ENCODE results near the gene GALNTL6.
A peak's percentile ranks its signal among the peaks of the same experiment; 100 is the strongest.

GALNTL6 gene

DNA sequence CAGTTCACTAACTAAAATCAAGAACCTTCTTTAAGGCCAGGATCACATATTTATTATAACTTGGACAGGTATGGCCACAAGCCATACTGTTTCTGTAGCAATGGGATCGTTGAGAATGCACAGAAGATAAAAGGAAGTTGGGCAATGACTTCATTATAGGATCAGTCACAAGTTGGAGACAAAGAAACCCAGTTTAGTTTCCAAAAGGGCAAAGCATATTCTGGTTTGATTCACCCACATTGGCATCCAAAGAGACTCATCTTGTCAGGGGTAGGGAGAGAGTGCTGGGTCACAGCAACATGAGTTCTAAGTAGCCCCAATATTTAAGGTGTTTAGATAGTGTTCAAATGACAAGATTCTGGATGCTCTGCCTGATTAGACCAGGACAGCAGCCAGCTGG lies 1038.3 kb downstream of the GALNTL6 start:
- H3K4me3 ChIP-seq (ENCODE audit: low read depth, low read length): no peak overlapping the region
- TF ChIP-seq, protein P1, sequence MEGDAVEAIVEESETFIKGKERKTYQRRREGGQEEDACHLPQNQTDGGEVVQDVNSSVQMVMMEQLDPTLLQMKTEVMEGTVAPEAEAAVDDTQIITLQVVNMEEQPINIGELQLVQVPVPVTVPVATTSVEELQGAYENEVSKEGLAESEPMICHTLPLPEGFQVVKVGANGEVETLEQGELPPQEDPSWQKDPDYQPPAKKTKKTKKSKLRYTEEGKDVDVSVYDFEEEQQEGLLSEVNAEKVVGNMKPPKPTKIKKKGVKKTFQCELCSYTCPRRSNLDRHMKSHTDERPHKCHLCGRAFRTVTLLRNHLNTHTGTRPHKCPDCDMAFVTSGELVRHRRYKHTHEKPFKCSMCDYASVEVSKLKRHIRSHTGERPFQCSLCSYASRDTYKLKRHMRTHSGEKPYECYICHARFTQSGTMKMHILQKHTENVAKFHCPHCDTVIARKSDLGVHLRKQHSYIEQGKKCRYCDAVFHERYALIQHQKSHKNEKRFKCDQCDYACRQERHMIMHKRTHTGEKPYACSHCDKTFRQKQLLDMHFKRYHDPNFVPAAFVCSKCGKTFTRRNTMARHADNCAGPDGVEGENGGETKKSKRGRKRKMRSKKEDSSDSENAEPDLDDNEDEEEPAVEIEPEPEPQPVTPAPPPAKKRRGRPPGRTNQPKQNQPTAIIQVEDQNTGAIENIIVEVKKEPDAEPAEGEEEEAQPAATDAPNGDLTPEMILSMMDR (IDR thresholded peaks at IDR 0.05; ENCODE audit: low read depth, low read length): no peak
- no peaks in the 10 kb centered on the region for H3K9me3 ChIP-seq

DNA sequence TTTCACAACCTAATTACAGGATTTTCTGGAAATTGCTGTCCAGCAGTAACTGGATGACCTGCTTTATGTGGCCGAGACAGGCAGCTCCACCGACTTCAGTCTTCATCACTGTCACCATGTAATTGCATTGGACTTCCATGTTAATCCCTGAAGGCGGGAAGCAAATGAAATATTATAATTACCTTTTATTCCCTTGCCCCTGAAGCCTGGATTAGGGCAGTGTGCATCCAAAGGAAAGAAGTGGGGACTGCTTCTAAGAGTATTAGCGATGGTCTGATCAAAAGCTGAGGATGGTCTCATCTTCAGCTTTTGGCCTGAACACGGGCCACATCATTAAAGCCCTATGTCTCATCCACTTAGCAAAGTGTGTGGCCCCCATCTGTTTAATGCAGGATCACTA lies 1043.8 kb downstream of the GALNTL6 start:
- Histone ChIP-seq H3K4me1 (no peaks in the 10 kb centered on the region), H3K36me3 (no peaks in the 10 kb centered on the region), H3K4me3 (ENCODE audit: low read depth, low read length) (no peak overlapping the region), H3K27me3 (no peaks in the 10 kb centered on the region), H3K9me3 (no peaks in the 10 kb centered on the region)
- TF ChIP-seq, protein P1 (IDR thresholded peaks at IDR 0.05; ENCODE audit: low read depth, low read length): no peak
- no peak for DNase-seq

More for the DNA sequence above, 1038.3 kb downstream of the GALNTL6 start:
- no peaks in the 10 kb centered on the region for H3K27me3 ChIP-seq
- H3K4me1 ChIP-seq: no peaks in the 10 kb centered on the region
- H3K36me3 ChIP-seq: no peaks in the 10 kb centered on the region
- DNase-seq: no peak

DNA sequence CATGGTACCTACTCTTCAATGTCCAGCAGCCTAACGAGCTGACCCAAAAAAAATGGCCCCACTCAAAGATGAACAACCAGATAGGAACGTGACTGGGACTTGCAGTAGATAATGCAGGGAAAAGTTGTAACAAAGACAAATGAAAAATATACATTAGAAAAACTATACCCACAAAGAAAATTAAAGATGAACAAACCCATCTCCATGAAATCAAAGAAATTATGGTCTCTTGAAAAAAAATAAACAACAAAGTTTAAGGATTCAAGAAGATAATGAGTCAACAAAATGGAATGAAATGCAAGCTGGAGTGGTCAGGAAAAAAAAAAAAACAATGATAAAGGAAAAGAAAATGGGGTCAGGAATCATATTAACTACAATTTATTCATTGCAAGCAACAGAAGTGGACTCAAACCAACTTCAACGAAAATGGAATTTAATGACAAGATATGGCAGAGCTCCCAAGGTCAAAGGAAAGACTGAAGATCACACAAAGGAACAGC lies 1045.6 kb downstream of the GALNTL6 start:
- Histone ChIP-seq H3K9me3 (no peaks in the 10 kb centered on the region), H3K4me1 (no peaks in the 10 kb centered on the region), H3K36me3 (no peaks in the 10 kb centered on the region), H3K27me3 (no peaks in the 10 kb centered on the region), H3K4me3 (ENCODE audit: low read depth, low read length) (no peak overlapping the region)
- TF ChIP-seq, protein P1 (IDR thresholded peaks at IDR 0.05; ENCODE audit: low read depth, low read length): no peak
- no peak for DNase-seq

DNA sequence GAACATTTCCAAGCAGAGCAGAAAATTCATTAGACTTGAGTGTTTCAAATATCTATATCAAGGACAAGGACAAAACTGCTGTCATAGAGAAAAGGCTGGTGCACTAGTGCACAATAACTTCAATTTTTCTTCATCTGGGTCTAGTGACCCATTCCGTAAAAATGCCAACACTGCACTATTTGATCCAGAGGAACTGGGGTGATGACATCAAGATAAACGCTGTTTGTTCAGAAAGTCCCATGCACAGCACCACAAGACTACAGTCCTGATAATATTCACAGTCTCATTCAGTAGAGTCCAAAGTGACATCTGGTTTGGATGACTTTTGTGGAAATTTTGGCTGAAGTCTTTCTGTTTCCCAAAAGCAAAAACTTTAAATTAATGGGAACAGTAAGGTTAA lies 1051.9 kb downstream of the GALNTL6 start:
- Histone ChIP-seq H3K4me3 (ENCODE audit: low read depth, low read length) (no peak overlapping the region), H3K4me1 (no peaks in the 10 kb centered on the region), H3K36me3 (no peaks in the 10 kb centered on the region), H3K27me3 (no peaks in the 10 kb centered on the region), H3K9me3 (no peaks in the 10 kb centered on the region)
- no peak for DNase-seq
- TF ChIP-seq, protein P1 (IDR thresholded peaks at IDR 0.05; ENCODE audit: low read depth, low read length): no peak

DNA sequence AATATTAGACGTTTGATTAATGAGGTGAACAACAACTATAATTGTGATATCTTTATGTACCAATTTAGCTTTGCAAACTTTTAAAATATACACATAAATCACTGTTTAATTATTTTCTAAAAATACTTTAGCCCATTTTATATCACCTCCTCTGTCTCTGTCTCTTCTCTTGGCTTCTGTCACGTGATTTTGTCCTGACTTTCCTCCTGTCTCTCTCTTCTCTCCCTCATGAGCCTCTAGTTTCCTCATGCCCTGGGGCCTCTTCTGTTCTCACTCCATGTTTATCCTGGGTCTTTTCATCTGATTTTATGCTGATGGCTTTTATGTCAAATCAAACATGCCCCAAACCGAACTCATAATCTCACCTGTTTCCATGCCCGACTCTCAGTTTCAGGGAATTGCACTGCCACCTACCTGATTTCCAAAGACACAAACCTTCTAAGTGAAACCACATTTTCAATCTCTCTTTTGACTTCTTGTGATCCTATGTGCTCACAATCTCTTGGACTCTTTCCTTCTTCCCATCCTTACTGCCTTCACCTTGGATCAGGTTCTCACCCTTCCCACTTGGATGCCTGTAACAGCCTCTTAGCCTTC lies 1052.4 kb downstream of the GALNTL6 start:
- TF ChIP-seq, protein P1 (IDR thresholded peaks at IDR 0.05; ENCODE audit: low read depth, low read length): 0 out of 2 replicates have a peak, but pooled peaks have one; percentile 11
- Histone ChIP-seq H3K27me3 (no peaks in the 10 kb centered on the region), H3K9me3 (no peaks in the 10 kb centered on the region), H3K4me3 (ENCODE audit: low read depth, low read length) (no peak overlapping the region), H3K36me3 (no peaks in the 10 kb centered on the region), H3K4me1 (no peaks in the 10 kb centered on the region)
- DNase-seq: no peak

DNA sequence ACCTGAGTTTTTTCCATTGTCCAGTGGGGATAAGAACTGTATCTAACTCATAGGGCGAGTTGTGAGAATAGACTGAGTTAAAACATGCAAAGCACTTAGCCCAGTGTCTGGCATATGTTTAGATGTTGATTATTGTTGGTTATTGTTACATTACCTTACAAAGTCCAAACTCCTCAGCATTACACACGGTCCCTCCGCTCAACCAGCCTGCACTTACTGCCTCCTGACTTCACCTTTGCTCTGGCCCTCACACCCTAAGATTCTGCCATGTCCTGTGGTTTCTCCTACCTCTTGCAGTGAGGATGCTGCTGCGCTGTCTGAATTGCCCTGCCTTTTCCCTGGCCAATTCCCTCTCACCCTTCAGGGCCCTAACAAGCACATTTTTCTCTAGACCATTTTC lies 1053.2 kb downstream of the GALNTL6 start:
- no peaks in the 10 kb centered on the region for H3K4me1 ChIP-seq
- no peaks in the 10 kb centered on the region for H3K9me3 ChIP-seq
- TF ChIP-seq, protein P1 (IDR thresholded peaks at IDR 0.05; ENCODE audit: low read depth, low read length): no peak
- no peak for DNase-seq
- H3K4me3 ChIP-seq (ENCODE audit: low read depth, low read length): no peak overlapping the region
- H3K27me3 ChIP-seq: no peaks in the 10 kb centered on the region
- no peaks in the 10 kb centered on the region for H3K36me3 ChIP-seq

Measured in BE2C (cell line).